Tibial nerve (tissue), 4 donors: ENCODE measurements around the gene PNKD. TPM values are rescaled to one million over a fixed set of nuclear protein-coding genes. Genes with fewer than 3 reads are reported as not detected.

Source experiments
- DNase-seq, 2 donors: peaks; one replicate each; pipeline ENCODE4 v3.0.0-alpha.2; 2019; ENCODE audit warnings: low spot score in 2 of 2
- H3K27ac ChIP-seq, 4 donors: fragments of 200-600 bp; sonication (generic) in 3 of 4; one replicate each; pipeline ENCODE4 v1.5.1; 2017 to 2019; ENCODE audit warnings: mild to moderate bottlenecking in 1 of 4
- H3K27me3 ChIP-seq, 2 donors: fragments of 200-600 bp; sonication (generic) in 1 of 2; one replicate each; pipeline versions ENCODE4 v1.5.1 to v1.6.0; 2017 to 2019
- H3K36me3 ChIP-seq, 3 donors: fragments of 200-600 bp; sonication (generic); one replicate each; pipeline ENCODE4 v1.5.1; 2018 to 2019
- H3K4me1 ChIP-seq, 4 donors: fragments of 200-600 bp; sonication (generic) in 3 of 4; one replicate each; pipeline ENCODE4 v1.5.1; 2017 to 2019
- H3K4me3 ChIP-seq, 4 donors: fragments of 200-600 bp; sonication (generic) in 3 of 4; one replicate each; pipeline ENCODE4 v1.5.1; 2017 to 2019; ENCODE audit warnings: mild to moderate bottlenecking in 1 of 4, moderate library complexity in 1 of 4
- H3K9me3 ChIP-seq, 4 donors: fragments of 200-600 bp; sonication (generic) in 3 of 4; one replicate each; pipeline ENCODE4 v1.5.1; 2017 to 2019
- EP300 ChIP-seq, 2 donors: sonication (generic); formaldehyde crosslinking; IDR thresholded peaks; one replicate each; pipeline ENCODE4 v1.6.1; 2017; ENCODE audit warnings: antibody characterized with exemption in 2 of 2, mild to moderate bottlenecking in 1 of 2
- POLR2A ChIP-seq, 2 donors: fragments of 450-650 bp; IDR thresholded peaks; one replicate each; pipeline ENCODE4 v1.6.1; 2017; ENCODE audit warnings: antibody characterized with exemption in 2 of 2, mild to moderate bottlenecking in 2 of 2, moderate library complexity in 2 of 2
- WGBS, 2 donors: methylation state at CpG; one replicate each; pipeline ENCODE4 v1.1.5; 2018; 5-methylcytosine and 5-hydroxymethylcytosine counted together
- total RNA-seq, 4 donors: library from RNA; depleted of rRNA; stranded (reverse); fragments of >200 nt; gene quantifications; one replicate each; pipeline ENCODE4 v1.1.0, GENCODE V29; 2016
- TF ChIP-seq, protein P1 (sequence below), 5 experiments: fragments of 200-600 bp in 3 of 5; fragments of 450-650 bp in 2 of 5; sonication (generic) in 3 of 5; IDR thresholded peaks; one replicate each; pipeline ENCODE4 v1.5.1; 2016 to 2019; ENCODE audit warnings: antibody characterized with exemption in 5 of 5, mild to moderate bottlenecking in 3 of 5, moderate library complexity in 2 of 5

PNKD gene
- total RNA-seq, 4 donors from 2014 or later: 62.3 to 68.9 (median 63.6) TPM

GRCh38 chr2:218294430-218295022, 24.2 kb downstream of the PNKD start:
- TF ChIP-seq, protein P1, sequence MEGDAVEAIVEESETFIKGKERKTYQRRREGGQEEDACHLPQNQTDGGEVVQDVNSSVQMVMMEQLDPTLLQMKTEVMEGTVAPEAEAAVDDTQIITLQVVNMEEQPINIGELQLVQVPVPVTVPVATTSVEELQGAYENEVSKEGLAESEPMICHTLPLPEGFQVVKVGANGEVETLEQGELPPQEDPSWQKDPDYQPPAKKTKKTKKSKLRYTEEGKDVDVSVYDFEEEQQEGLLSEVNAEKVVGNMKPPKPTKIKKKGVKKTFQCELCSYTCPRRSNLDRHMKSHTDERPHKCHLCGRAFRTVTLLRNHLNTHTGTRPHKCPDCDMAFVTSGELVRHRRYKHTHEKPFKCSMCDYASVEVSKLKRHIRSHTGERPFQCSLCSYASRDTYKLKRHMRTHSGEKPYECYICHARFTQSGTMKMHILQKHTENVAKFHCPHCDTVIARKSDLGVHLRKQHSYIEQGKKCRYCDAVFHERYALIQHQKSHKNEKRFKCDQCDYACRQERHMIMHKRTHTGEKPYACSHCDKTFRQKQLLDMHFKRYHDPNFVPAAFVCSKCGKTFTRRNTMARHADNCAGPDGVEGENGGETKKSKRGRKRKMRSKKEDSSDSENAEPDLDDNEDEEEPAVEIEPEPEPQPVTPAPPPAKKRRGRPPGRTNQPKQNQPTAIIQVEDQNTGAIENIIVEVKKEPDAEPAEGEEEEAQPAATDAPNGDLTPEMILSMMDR (IDR thresholded peaks at IDR 0.05): no peak
- TF ChIP-seq EP300 (IDR thresholded peaks at IDR 0.05): no peak
- no peak for TF ChIP-seq POLR2A (IDR thresholded peaks at IDR 0.05)
- no peaks in the 10 kb centered on the region for H3K9me3 ChIP-seq
- peaks cover 0 to 50% (median 19%) of the 10 kb centered on the region in 4 donors for H3K4me1 ChIP-seq
- H3K27ac ChIP-seq: peak overlapping the region in 2 of 4 donors; percentile 45 to 100
- no peak for DNase-seq
- no peaks in the 10 kb centered on the region for H3K36me3 ChIP-seq
- WGBS, 2 donors: 85 to 90% methylated on average over 5 of the region's 5 CpGs
- no peaks in the 10 kb centered on the region for H3K27me3 ChIP-seq
- H3K4me3 ChIP-seq: no peak overlapping the region

DNA sequence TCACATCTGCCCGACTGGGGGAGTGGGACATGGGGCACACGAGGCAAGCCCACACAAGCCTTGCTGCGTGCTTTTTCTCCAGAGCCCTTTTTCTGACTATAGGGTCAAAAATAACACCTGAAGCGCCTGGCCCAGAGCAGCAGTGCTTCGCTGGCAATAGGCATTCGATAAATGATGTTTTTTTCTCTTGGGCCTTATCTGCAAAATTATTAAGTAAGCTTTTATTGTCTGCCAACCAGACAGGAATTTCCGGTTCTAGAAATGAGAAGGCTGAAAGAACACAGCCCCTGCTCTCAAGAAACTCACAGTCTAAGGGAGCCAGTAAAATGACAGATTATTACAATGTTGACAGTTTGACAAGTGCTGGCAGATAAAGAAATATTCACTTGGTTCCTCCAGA, 24.7 kb downstream of the PNKD start:
- Histone ChIP-seq H3K36me3 (no peaks in the 10 kb centered on the region), H3K4me3 (no peak overlapping the region), H3K9me3 (no peaks in the 10 kb centered on the region), H3K27ac (peak overlapping the region in 3 of 4 donors; percentile 18 to 45 (median 29)), H3K4me1 (peaks cover 0 to 45% (median 15%) of the 10 kb centered on the region in 4 donors), H3K27me3 (no peaks in the 10 kb centered on the region)
- TF ChIP-seq, protein P1 (IDR thresholded peaks at IDR 0.05): no peak
- TF ChIP-seq POLR2A (IDR thresholded peaks at IDR 0.05) (no peak), EP300 (IDR thresholded peaks at IDR 0.05) (no peak)
- WGBS, 2 donors: 68 to 72% methylated on average over 7 of the region's 7 CpGs
- DNase-seq: no peak

DNA sequence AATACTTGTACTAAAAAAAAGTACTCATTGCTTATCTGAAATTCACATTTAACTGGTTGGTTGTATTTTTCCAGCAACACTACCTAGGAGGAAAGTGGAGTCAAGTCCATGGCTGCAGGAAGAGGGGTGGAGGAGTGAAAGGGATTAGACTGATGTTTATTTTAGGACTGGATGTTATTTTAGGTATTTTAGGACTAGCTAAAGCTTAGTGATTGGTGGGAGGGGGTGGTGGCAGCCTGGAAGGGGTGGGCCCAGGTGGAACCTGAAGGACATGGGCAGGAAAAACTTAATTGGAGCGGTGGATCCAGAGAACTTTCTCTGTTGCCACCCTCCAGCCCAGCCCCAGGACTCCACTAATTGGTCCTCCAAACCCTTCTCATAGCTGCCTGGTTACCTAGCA, 25.9 kb downstream of the PNKD start:
- Histone ChIP-seq H3K27ac (peak overlapping the region in 2 of 4 donors; percentile 62 to 73), H3K9me3 (no peaks in the 10 kb centered on the region), H3K4me3 (no peak overlapping the region), H3K27me3 (no peaks in the 10 kb centered on the region), H3K4me1 (peaks cover 0 to 36% (median 3%) of the 10 kb centered on the region in 4 donors), H3K36me3 (no peaks in the 10 kb centered on the region)
- TF ChIP-seq EP300 (IDR thresholded peaks at IDR 0.05) (no peak), POLR2A (IDR thresholded peaks at IDR 0.05) (no peak)
- TF ChIP-seq, protein P1 (IDR thresholded peaks at IDR 0.05): no peak
- 94 to 100% methylated on average over 1 of the region's 1 CpG for WGBS, 2 donors
- no peak for DNase-seq

- Histone ChIP-seq H3K4me3 (no peak overlapping the region), H3K27me3 (no peaks in the 10 kb centered on the region), H3K27ac (peak overlapping the region in 2 of 4 donors; percentile 62 to 73), H3K9me3 (no peaks in the 10 kb centered on the region), H3K4me1 (peaks cover 0 to 36% (median 0%) of the 10 kb centered on the region in 4 donors), H3K36me3 (no peaks in the 10 kb centered on the region)
- no peak for DNase-seq
- TF ChIP-seq, protein P1 (IDR thresholded peaks at IDR 0.05): peak in 2 of 5 experiments; percentile 7 to 24
- no peak for TF ChIP-seq EP300 (IDR thresholded peaks at IDR 0.05)
- 54 to 78% methylated on average over 7 of the region's 7 CpGs for WGBS, 2 donors
Observed at GRCh38 chr2:218296847-218297246, 26.5 kb downstream of the PNKD start.

DNA sequence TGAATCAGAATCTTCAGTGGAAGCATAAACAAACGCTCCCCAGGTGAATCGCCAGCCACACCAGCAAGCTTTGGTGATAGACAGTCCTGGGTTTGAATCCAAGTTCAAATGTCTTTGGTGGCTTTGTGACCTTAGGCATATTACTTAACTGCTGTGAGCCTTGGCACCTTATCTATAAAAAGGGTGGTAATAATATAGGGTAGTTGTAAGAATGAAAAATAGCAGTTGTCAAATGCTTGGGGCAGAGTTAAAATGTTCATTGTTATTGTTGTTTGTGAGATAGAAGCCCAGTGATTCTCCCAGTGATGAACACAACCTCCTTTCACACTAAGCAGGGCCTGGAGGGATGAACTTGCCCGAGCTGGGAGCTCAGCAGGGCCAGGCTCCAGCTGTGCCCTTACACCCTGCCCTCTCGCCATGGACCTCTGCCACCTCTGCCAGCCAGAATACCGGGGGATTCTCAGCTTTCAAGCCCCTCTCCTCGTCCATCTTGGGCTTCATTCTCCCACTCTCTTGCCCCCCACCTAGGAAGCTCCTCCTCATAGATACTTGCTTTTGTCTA, 28.1 kb downstream of the PNKD start:
- H3K4me1 ChIP-seq: peaks cover 0 to 27% (median 0%) of the 10 kb centered on the region in 4 donors
- TF ChIP-seq POLR2A (IDR thresholded peaks at IDR 0.05): no peak
- no peak for TF ChIP-seq EP300 (IDR thresholded peaks at IDR 0.05)
- TF ChIP-seq, protein P1 (IDR thresholded peaks at IDR 0.05): no peak
- no peaks in the 10 kb centered on the region for H3K9me3 ChIP-seq
- 58 to 71% methylated on average over 6 of the region's 6 CpGs for WGBS, 2 donors
- no peaks in the 10 kb centered on the region for H3K36me3 ChIP-seq
- H3K4me3 ChIP-seq: no peak overlapping the region
- peak overlapping the region in 1 of 4 donors; percentile 40 for H3K27ac ChIP-seq
- no peaks in the 10 kb centered on the region for H3K27me3 ChIP-seq
- no peak for DNase-seq
